Ovary (tissue), 9 donors: ENCODE measurements around the gene COL11A2. TPM values are rescaled to one million over a fixed set of nuclear protein-coding genes. Genes with fewer than 3 reads are reported as not detected.

ENCODE experiments used
- DNase-seq, 5 donors: peaks; one replicate each; pipeline ENCODE4 v3.0.0-alpha.2; 2019 to 2020
- H3K27ac ChIP-seq, 2 donors: fragments of 200-600 bp; one replicate each; pipeline versions ENCODE4 v1.5.1 to v1.8.0; 2019 to 2022
- H3K27me3 ChIP-seq: fragments of 200-600 bp; one replicate; pipeline ENCODE4 v1.8.0; 2022
- H3K36me3 ChIP-seq: fragments of 200-600 bp; sonication (generic); one replicate; pipeline ENCODE4 v1.5.1; 2019
- H3K4me1 ChIP-seq: one replicate; pipeline ENCODE4 v1.8.1; 2013; ENCODE audit warnings: mild to moderate bottlenecking, moderate library complexity; ENCODE audit not compliant: insufficient read depth
- H3K4me3 ChIP-seq: fragments of 200-600 bp; sonication (generic); one replicate; pipeline ENCODE4 v1.5.1; 2017
- H3K9me3 ChIP-seq, 2 donors: fragments of 200-600 bp in 1 of 2; sonication (generic) in 1 of 2; one replicate each; pipeline versions ENCODE4 v1.5.1 to v1.8.1; 2013 to 2019; ENCODE audit warnings: mild to moderate bottlenecking in 1 of 2, moderate library complexity in 1 of 2
- EP300 ChIP-seq: sonication (generic); formaldehyde crosslinking; IDR thresholded peaks from one replicate; pipeline ENCODE4 v1.6.1; 2017; ENCODE audit warnings: antibody characterized with exemption
- POLR2A ChIP-seq: fragments of 450-650 bp; IDR thresholded peaks from one replicate; pipeline ENCODE4 v1.6.1; 2017; ENCODE audit warnings: antibody characterized with exemption, mild to moderate bottlenecking, moderate library complexity
- WGBS, 3 donors: extraction: QIAGEN DNeasy Blood & Tissue Kit in 1 of 3; methylation state at CpG; one replicate each; pipeline versions ENCODE4 v1.1.5 to v1.1.7; 2013 to 2017; 5-methylcytosine and 5-hydroxymethylcytosine counted together
- intact Hi-C, 4 donors: fragments of 100-400 bp; cut with DNase I; formaldehyde crosslinking; loops; one replicate each; pipeline versions ENCODE4 v1.11.0 to v1.15.1; 2022 to 2023
- polyA plus RNA-seq, 2 donors: library from polyadenylated mRNA; stranded (reverse); fragments of 200-250 nt in 1 of 2; fragments of 350-450 nt in 1 of 2; fragmentation: Illumina TruSeq in 1 of 2; extraction: RNeasy Lipid Tissue Mini Kit (QIAGEN cat#74804) in 1 of 2; gene quantifications; one replicate each; pipeline ENCODE4 v1.2.3, GENCODE V29; 2013 to 2014
- total RNA-seq, 7 donors: library from RNA; depleted of rRNA in 2 of 7; stranded (reverse); fragments of >200 nt in 2 of 7; fragmentation: NEBNext Ultra II Directional in 3 of 7; extraction: Animal tissue kit (Norgen Biotek cat#: 25700) in 3 of 7; gene quantifications; one replicate each; pipeline versions ENCODE4 v1.1.0 to v1.2.4, GENCODE V29; 2016 to 2023
- TF ChIP-seq, protein P1 (sequence below), 3 donors: fragments of 450-650 bp in 2 of 3; fragments of 200-600 bp in 1 of 3; IDR thresholded peaks; one replicate each; pipeline versions ENCODE4 v1.5.1 to v1.8.0; 2016 to 2022; ENCODE audit warnings: antibody characterized with exemption in 3 of 3, mild to moderate bottlenecking in 1 of 3
- donor health status: DM: no; HTN: no; CAD: no; lungs with moderate emphysema.
- donor health status: DM: no; HTN: no; CAD: no.
- donor health status: Bipolar disorder and iron deficiency.
- donor health status: DM: yes; HTN: yes; CAD: no.
- donor health status: DM: no; HTN: no; CAD: no.
- donor health status: DM: yes; HTN: yes; CAD: no.

The COL11A2 gene
- total and polyA plus RNA-seq, 9 donors, result 0.52 to 1.2 (median 0.92) TPM

GRCh38 chr6:33178755-33179475 is 13.4 kb downstream of the COL11A2 start:
- Histone ChIP-seq H3K36me3 (no peaks in the 10 kb centered on the region), H3K4me1 (no peaks in the 10 kb centered on the region), H3K9me3 (no peaks in the 10 kb centered on the region), H3K27ac (no peak overlapping the region), H3K27me3 (no peaks in the 10 kb centered on the region), H3K4me3 (no peak overlapping the region)
- WGBS, 3 donors, result 83 to 89% (median 87%) methylated on average over 10 of the region's 10 CpGs
- TF ChIP-seq POLR2A (no peak), EP300 (no peak)
- TF ChIP-seq, protein P1, sequence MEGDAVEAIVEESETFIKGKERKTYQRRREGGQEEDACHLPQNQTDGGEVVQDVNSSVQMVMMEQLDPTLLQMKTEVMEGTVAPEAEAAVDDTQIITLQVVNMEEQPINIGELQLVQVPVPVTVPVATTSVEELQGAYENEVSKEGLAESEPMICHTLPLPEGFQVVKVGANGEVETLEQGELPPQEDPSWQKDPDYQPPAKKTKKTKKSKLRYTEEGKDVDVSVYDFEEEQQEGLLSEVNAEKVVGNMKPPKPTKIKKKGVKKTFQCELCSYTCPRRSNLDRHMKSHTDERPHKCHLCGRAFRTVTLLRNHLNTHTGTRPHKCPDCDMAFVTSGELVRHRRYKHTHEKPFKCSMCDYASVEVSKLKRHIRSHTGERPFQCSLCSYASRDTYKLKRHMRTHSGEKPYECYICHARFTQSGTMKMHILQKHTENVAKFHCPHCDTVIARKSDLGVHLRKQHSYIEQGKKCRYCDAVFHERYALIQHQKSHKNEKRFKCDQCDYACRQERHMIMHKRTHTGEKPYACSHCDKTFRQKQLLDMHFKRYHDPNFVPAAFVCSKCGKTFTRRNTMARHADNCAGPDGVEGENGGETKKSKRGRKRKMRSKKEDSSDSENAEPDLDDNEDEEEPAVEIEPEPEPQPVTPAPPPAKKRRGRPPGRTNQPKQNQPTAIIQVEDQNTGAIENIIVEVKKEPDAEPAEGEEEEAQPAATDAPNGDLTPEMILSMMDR (IDR thresholded peaks at IDR 0.05), result no peak
- intact Hi-C loops, result no loop called here
- no peak for DNase-seq

DNA sequence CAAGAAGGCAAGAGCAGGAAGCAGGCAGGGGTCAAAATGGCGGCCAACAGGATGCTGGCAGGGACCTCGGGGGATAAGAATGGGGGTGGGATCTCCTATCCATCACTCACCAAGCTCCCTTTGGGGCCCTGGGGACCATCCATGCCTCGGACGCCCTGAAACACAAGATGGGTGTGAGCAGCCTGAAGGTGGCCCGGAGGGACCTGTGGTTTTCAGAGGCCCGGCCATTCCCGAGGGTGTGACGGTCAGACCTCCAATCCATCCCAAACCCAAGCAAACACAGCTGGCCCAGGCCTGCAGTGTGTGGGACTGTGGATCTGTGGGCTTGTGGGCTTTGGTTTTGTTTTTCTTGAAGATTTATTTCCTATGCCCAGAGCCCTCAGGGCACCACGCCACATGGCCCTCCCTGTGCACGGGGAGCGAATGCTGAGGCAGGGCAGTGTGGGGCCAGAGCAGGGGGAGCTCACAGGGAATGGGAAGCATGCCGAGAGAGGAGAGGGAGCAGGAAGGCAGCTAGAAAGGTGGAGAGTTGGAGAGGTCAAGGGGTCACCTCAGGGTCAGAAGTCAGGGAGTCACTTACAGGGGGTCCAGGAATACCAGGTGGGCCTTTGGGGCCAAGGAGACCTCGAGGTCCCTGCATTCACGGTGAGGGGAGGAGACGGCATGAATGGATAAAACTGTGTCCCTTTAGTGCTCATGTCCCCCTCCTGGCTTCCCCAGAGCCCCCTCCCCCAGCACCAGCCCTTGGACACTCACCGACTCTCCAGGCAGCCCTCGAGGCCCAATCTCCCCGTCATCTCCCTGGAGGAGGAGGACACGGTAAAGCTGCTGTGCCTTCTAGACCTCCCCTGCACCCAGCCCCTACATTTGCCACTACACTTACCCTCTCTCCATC is 14.5 kb downstream of the COL11A2 start:
- no peaks in the 10 kb centered on the region for H3K9me3 ChIP-seq
- DNase-seq, result peak in 1 of 5 donors; percentile 10

GRCh38 chr6:33176906-33177305 is 15.4 kb downstream of the COL11A2 start:
- Histone ChIP-seq H3K27ac (no peak overlapping the region), H3K4me3 (no peak overlapping the region), H3K36me3 (no peaks in the 10 kb centered on the region), H3K9me3 (no peaks in the 10 kb centered on the region), H3K4me1 (no peaks in the 10 kb centered on the region), H3K27me3 (no peaks in the 10 kb centered on the region)
- intact Hi-C loops, result no loop called here
- no peak for TF ChIP-seq POLR2A
- TF ChIP-seq, protein P1 (IDR thresholded peaks at IDR 0.05), result no peak
- TF ChIP-seq EP300, result no peak
- 92 to 94% (median 93%) methylated on average over 7 of the region's 7 CpGs for WGBS, 3 donors
- DNase-seq, result no peak

More for the DNA sequence above, 14.5 kb downstream of the COL11A2 start:
- Histone ChIP-seq H3K27ac (no peak overlapping the region), H3K36me3 (no peaks in the 10 kb centered on the region), H3K4me1 (no peaks in the 10 kb centered on the region), H3K27me3 (no peaks in the 10 kb centered on the region), H3K4me3 (no peak overlapping the region)
- whole genome bisulfite sequencing, 3 donors, result 76 to 85% (median 78%) methylated on average over 19 of the region's 19 CpGs
- no peak for TF ChIP-seq POLR2A
- TF ChIP-seq, protein P1 (IDR thresholded peaks at IDR 0.05), result no peak
- TF ChIP-seq EP300, result no peak
- intact Hi-C loops, result no loop called here

DNA sequence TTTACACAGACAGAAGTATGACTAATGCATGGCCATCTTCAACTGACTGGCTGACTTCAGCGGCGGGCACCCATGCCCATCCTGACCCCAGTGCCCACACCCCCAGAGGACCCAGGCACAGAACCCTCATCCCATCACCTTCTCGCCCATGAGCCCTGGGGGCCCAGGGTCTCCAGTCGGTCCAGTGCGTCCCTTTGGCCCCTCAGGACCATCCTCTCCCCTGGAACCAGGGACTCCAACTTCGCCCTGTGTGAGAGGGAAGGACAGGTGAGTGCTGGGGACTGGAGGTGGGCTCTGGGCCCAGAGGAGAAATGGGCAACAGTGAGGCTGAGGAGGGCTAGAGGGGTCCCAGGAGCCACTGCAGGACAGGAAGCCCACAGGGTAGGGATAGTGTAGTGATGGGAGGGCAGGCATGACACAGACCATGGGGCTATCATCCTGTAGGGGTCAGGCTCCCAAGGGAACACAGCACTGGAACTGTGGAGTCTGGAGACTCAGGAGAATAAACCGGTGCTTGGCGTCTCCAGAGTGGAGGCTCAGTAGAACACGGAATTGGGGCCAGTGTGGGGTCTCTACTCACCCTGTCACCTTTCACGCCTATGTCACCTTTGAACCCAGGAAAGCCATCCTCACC is 16.7 kb downstream of the COL11A2 start:
- 79 to 82% (median 81%) methylated on average over 10 of the region's 10 CpGs for WGBS, 3 donors
- no peak for TF ChIP-seq EP300
- no peak for TF ChIP-seq POLR2A
- TF ChIP-seq, protein P1 (IDR thresholded peaks at IDR 0.05), result no peak
- H3K4me3 ChIP-seq, result no peak overlapping the region

More for the DNA sequence above, 16.7 kb downstream of the COL11A2 start:
- no peaks in the 10 kb centered on the region for H3K4me1 ChIP-seq
- no peak for DNase-seq
- no peaks in the 10 kb centered on the region for H3K36me3 ChIP-seq
- no peak overlapping the region for H3K27ac ChIP-seq
- intact Hi-C loops, result no loop called here
- H3K27me3 ChIP-seq, result no peaks in the 10 kb centered on the region
- H3K9me3 ChIP-seq, result no peaks in the 10 kb centered on the region
